ENCODE measurements around the gene SIRPG.
"Not testable (repeated sequence)": the region's sequence is repeated elsewhere in the genome, so short reads cannot be mapped to it uniquely, and the experiment has no call there.

SIRPG gene

DNA sequence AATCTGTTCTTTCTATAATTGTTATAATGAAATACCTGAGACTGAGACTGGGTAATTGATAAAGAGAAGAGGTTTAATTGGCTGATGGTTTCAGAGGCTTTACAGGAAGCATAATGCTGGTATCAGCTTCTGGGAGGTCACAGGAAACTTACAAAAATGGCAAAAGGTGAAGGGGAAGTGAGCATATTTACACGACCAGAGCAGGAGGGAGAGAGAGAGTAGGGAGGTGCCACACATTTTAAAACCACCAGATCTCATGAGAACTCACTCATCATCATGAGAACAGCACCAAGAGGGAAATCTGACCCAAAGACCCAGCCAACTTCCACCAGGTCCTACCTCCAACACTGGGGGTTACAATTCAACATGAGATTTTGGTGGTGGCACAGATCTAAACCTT lies 35.1 kb downstream of the SIRPG start:
- no peaks in the 10 kb centered on the region for H3K27me3 ChIP-seq (ENCODE audit: low read depth)
- in situ Hi-C loops (cut with MboI; ENCODE audit: low sequenced_read_pairs) = no loop called here
- no peaks in the 10 kb centered on the region for H3K36me3 ChIP-seq (replicated peaks)
- H3K4me3 ChIP-seq = no peak overlapping the region
- H3K4me1 ChIP-seq = no peaks in the 10 kb centered on the region
- no peak for DNase-seq (ENCODE audit: low spot score in 2 of 2)
- H3K9me3 ChIP-seq = no peaks in the 10 kb centered on the region

- H3K36me3 ChIP-seq (replicated peaks) = no peaks in the 10 kb centered on the region
- no peaks in the 10 kb centered on the region for H3K4me1 ChIP-seq
- H3K27me3 ChIP-seq (ENCODE audit: low read depth) = no peaks in the 10 kb centered on the region
- DNase-seq (ENCODE audit: low spot score in 2 of 2) = no peak
- in situ Hi-C loops (cut with MboI; ENCODE audit: low sequenced_read_pairs) = no loop called here
- no peaks in the 10 kb centered on the region for H3K9me3 ChIP-seq
- H3K4me3 ChIP-seq = no peak overlapping the region
Measured at GRCh38 chr20:1621316-1621715, 36.3 kb downstream of the SIRPG start.

- no peak for DNase-seq (ENCODE audit: low spot score in 2 of 2)
- in situ Hi-C loops (cut with MboI; ENCODE audit: low sequenced_read_pairs) = no loop called here
- Histone ChIP-seq H3K4me3 (no peak within 1 kb of the TSS), H3K4me1 (no peaks in the 10 kb centered on the region), H3K9me3 (no peaks in the 10 kb centered on the region), H3K36me3 (replicated peaks) (no peaks in the 10 kb centered on the region), H3K27me3 (ENCODE audit: low read depth) (no peaks in the 10 kb centered on the region)
Measured at GRCh38 chr20:1619861-1620444, 37.6 kb downstream of the SIRPG start, which contains the start of gene SIRPB1. Gene SIRPB1 (minus strand): TSS chr20:1620009. CDS start chr20:1619944, 65 bp downstream.

DNA sequence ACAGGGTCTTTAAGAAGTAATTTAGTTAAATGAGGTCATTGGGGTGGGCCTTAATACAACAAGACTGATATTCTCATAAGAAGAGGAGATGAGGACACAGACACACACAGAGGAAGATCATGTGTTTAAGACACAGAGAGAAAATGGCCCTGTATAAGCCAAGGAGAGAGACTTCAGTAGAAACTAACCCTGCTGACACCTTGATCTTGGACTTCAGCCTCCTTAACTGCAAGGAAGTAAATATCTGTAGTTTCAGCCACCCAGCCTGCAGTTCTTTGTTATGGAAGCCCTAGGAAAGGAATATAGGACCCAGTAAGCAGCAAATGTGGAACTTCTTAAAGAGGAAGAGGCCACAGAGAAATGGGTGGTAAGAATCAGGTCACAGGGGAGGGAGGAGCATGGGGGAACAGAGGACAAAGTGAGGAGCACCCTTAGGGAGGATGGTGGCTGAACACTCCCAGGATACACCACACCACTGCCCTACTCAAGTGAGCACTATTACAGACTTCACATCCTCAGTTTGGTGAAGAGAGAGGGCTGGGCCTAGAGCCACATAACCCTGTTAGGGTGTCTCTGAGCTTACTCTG lies 38.5 kb downstream of the SIRPG start:
- Histone ChIP-seq H3K4me3 (no peak overlapping the region), H3K4me1 (no peaks in the 10 kb centered on the region), H3K27me3 (ENCODE audit: low read depth) (no peaks in the 10 kb centered on the region), H3K36me3 (replicated peaks) (no peaks in the 10 kb centered on the region), H3K9me3 (no peaks in the 10 kb centered on the region)
- in situ Hi-C loops (cut with MboI; ENCODE audit: low sequenced_read_pairs) = no loop called here
- no peak for DNase-seq (ENCODE audit: low spot score in 2 of 2)

DNA sequence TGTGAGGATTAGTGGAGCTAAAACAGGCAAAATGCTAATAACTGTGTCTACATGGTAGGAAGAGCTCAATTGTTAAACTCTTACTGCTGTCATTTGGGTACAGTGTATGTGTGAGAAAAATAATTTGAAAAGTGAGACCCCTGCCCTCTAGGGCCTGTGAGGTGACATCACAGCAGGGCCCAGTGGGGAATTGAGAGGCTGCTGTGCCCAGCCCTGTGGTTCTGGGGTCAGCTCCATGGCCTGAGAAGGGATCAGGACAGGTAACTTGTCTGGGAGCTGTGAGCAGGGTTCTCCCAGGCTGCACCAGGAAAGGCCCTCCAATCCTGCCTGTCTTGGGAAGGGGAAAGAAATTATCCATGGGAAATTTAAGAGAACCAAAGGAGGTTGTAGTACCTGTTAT lies 39.1 kb downstream of the SIRPG start:
- Histone ChIP-seq H3K36me3 (replicated peaks) (no peaks in the 10 kb centered on the region), H3K27me3 (ENCODE audit: low read depth) (no peaks in the 10 kb centered on the region), H3K9me3 (no peaks in the 10 kb centered on the region), H3K4me3 (no peak overlapping the region), H3K4me1 (no peaks in the 10 kb centered on the region)
- no peak for DNase-seq (ENCODE audit: low spot score in 2 of 2)
- in situ Hi-C loops (cut with MboI; ENCODE audit: low sequenced_read_pairs) = no loop called here

DNA sequence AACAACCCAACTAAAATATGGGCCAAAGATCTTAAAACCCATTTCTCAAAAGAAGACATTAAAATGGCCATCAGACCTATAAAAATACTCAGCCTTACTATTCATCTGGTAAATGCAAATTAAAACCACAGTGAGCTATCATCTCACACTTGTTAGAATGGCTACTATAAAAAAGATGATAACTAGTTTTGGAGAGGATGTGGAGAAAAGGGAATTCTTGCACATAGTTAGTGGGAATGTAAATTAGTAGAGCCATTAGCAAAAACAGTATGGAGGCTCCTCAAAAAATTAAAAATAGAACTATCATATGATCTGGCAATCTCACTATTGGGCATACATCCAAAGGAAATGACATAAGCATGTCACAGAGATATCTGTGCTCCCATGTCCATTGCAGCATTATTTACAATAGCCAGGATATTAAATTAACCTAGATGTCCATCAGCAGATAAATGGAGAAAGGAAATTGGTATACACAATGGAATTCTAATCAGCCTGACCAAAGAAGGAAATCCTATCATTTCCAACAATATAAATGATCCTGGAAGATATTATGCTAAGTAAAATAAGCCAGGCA lies 40.6 kb downstream of the SIRPG start:
- no peaks in the 10 kb centered on the region for H3K27me3 ChIP-seq (ENCODE audit: low read depth)
- in situ Hi-C loops (cut with MboI; ENCODE audit: low sequenced_read_pairs) = no loop called here
- no peaks in the 10 kb centered on the region for H3K36me3 ChIP-seq (replicated peaks)
- no peak for DNase-seq (ENCODE audit: low spot score in 2 of 2)
- H3K4me3 ChIP-seq = no peak overlapping the region
- H3K4me1 ChIP-seq = no peaks in the 10 kb centered on the region
- no peaks in the 10 kb centered on the region for H3K9me3 ChIP-seq

- H3K4me3 ChIP-seq; in situ Hi-C loops (cut with MboI; ENCODE audit: low sequenced_read_pairs); H3K36me3 ChIP-seq (replicated peaks); H3K27me3 ChIP-seq (ENCODE audit: low read depth); DNase-seq (ENCODE audit: low spot score in 2 of 2); H3K4me1 ChIP-seq; H3K9me3 ChIP-seq: not testable (repeated sequence)
Measured at GRCh38 chr20:1610404-1610803, 47.2 kb downstream of the SIRPG start.

GRCh38 chr20:1608678-1609347 lies 48.8 kb downstream of the SIRPG start:
- H3K4me1 ChIP-seq; in situ Hi-C loops (cut with MboI; ENCODE audit: low sequenced_read_pairs); H3K27me3 ChIP-seq (ENCODE audit: low read depth); H3K36me3 ChIP-seq (replicated peaks); H3K9me3 ChIP-seq; H3K4me3 ChIP-seq; DNase-seq (ENCODE audit: low spot score in 2 of 2): not testable (repeated sequence)

GRCh38 chr20:1600736-1601135 lies 56.8 kb downstream of the SIRPG start:
- no peaks in the 10 kb centered on the region for H3K36me3 ChIP-seq (replicated peaks)
- H3K9me3 ChIP-seq = no peaks in the 10 kb centered on the region
- no peaks in the 10 kb centered on the region for H3K4me1 ChIP-seq
- no peak overlapping the region for H3K4me3 ChIP-seq
- H3K27me3 ChIP-seq (ENCODE audit: low read depth) = no peaks in the 10 kb centered on the region
- in situ Hi-C loops (cut with MboI; ENCODE audit: low sequenced_read_pairs) = no loop called here
- no peak for DNase-seq (ENCODE audit: low spot score in 2 of 2)

GRCh38 chr20:1595333-1595732 lies 62.2 kb downstream of the SIRPG start:
- no peak overlapping the region for H3K4me3 ChIP-seq
- no peaks in the 10 kb centered on the region for H3K9me3 ChIP-seq
- H3K4me1 ChIP-seq = no peaks in the 10 kb centered on the region
- in situ Hi-C loops (cut with MboI; ENCODE audit: low sequenced_read_pairs) = no loop called here
- H3K27me3 ChIP-seq (ENCODE audit: low read depth) = no peaks in the 10 kb centered on the region
- no peak for DNase-seq (ENCODE audit: low spot score in 2 of 2)
- no peaks in the 10 kb centered on the region for H3K36me3 ChIP-seq (replicated peaks)

DNA sequence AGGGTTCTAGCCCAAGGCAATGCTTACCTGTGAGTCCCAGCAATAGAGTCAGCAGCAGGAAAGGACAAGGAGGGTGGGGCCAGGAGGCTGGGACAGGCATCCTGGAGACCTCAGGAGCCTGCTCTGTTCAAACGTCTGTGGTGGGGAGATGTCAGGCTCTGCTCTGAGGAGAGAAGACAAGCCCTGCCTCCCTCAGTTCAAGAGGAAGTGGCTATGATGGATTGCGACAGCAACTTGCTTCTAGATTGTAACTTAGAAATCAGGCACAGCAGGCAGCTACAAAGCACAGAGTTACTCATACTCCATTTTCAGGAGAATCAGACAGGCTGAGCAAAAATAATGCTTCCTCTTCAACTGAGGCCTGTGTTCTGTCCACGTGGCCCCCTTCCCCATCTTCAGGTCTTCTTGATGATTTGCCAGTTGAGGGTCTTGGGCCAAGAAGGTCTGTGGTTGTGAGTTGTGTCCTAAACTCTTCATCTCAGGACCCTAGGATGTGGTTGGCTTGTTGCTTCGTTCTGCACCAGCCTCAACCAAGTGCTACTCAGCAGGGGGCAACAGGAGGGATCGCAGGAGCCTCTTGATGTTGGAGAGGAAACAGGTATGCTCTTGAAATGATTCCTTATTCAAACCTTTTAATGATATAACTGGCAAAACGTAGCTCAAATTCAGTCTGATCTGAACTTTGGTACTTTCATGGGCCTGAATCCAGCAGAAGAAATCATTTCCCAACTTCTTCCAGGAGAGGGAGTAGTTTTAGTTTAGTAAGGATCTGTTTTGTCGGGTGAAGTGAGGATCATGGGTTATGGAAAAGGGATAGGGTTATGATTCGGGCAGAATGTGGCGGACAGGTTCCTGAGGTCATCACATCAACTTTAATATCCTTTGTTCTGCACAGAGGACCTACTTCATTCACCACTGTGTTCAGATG lies 68.8 kb downstream of the SIRPG start:
- Histone ChIP-seq H3K27me3 (ENCODE audit: low read depth) (no peaks in the 10 kb centered on the region), H3K4me3 (no peak overlapping the region), H3K4me1 (no peaks in the 10 kb centered on the region), H3K9me3 (no peaks in the 10 kb centered on the region), H3K36me3 (replicated peaks) (no peaks in the 10 kb centered on the region)
- no peak for DNase-seq (ENCODE audit: low spot score in 2 of 2)
- in situ Hi-C loops (cut with MboI; ENCODE audit: low sequenced_read_pairs) = no loop called here

DNA sequence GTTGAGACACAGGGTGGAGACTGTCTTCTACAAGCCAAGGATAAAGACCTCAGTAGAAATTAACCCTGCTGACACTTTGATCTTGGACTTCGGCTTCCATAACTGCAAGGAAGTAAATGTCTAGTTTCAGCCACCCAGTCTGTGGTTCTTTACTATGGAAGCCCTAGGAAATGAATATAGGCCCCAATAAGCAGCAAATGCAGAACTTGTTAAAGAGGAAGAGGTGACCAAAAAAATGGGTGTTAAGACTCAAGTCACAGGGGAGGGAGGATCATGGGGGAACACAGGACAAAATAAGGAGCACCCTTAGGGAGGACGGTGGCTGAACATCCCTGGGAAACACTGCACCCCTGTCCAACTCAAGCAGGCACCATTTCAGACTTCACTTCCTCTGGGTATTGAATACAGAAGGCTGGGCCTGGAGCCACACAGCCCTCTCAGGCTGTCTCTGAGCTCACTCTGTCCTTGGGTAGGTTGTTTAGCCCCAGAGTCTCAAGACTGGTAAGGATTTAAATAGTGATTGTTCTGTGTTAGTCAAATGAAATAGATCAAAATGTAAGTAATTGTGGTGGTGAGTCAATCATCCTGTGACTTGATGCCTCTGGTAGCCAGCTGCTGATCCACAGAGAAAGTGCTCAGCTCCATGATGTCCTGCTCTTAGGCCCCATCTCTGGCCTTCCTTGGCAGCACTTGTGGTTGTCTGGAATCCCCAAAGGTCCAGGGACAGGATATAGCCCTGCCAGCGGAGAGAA lies 69.6 kb downstream of the SIRPG start:
- no peaks in the 10 kb centered on the region for H3K9me3 ChIP-seq
- no peaks in the 10 kb centered on the region for H3K27me3 ChIP-seq (ENCODE audit: low read depth)
- DNase-seq (ENCODE audit: low spot score in 2 of 2) = no peak
- H3K4me1 ChIP-seq = no peaks in the 10 kb centered on the region
- H3K4me3 ChIP-seq = no peak overlapping the region
- H3K36me3 ChIP-seq (replicated peaks) = no peaks in the 10 kb centered on the region
- in situ Hi-C loops (cut with MboI; ENCODE audit: low sequenced_read_pairs) = no loop called here

GRCh38 chr20:1579488-1579887 lies 78.1 kb downstream of the SIRPG start:
- in situ Hi-C loops (cut with MboI; ENCODE audit: low sequenced_read_pairs) = no loop called here
- H3K4me3 ChIP-seq = no peak overlapping the region
- H3K27me3 ChIP-seq (ENCODE audit: low read depth) = no peaks in the 10 kb centered on the region
- no peaks in the 10 kb centered on the region for H3K9me3 ChIP-seq
- DNase-seq (ENCODE audit: low spot score in 2 of 2) = no peak
- no peaks in the 10 kb centered on the region for H3K36me3 ChIP-seq (replicated peaks)
- no peaks in the 10 kb centered on the region for H3K4me1 ChIP-seq

Measured in HAP-1 (cell line).